IMR-90 (cell line): Measurements from ENCODE around the gene EPB41L1. TPM values are rescaled to one million over a fixed set of nuclear protein-coding genes. Genes with fewer than 3 reads are reported as not detected.

Experiments
- ATAC-seq: fragments of 200-7000 bp; cut with Tn5 transposase; 2 replicates; pipeline ENCODE4 v1.9.1; 2020; ENCODE audit warnings: low read depth, mild to moderate bottlenecking, moderate library complexity
- BruUV-seq: library from RNA; stranded (reverse); fragments of 400-500 nt; replicated peaks from 2 replicates; lab custom pipeline; 2021; lab: Mats Ljungman, UMichigan
- CTCF ChIA-PET: fragments of 300-600 bp; formaldehyde crosslinking; extraction: SDS; loops from one replicate; lab custom pipeline; 2021; ENCODE audit warnings: antibody characterized with exemption; lab: Yijun Ruan, JAX
- POLR2A ChIA-PET: fragments of 300-600 bp; sonication (Branson Sonifier 250); formaldehyde crosslinking; loops from one replicate; lab custom pipeline; 2022; ENCODE audit warnings: antibody characterized with exemption; ENCODE audit not compliant: unreplicated experiment; lab: Charles Lee
- DNase-seq: peaks from one replicate; pipeline ENCODE4 v3.0.0; 2013
- H2AFZ ChIP-seq: replicated peaks from 2 replicates; pipeline ENCODE3; 2013; ENCODE audit warnings: low read length, mild to moderate bottlenecking; ENCODE audit not compliant: poor library complexity
- H2AK5ac ChIP-seq: 2 replicates; pipeline ENCODE4 v1.6.1; 2013; ENCODE audit warnings: low read depth, low read length, inconsistent platforms
- H2AK9ac ChIP-seq: replicated peaks from 2 replicates; pipeline ENCODE3; 2013; ENCODE audit warnings: mild to moderate bottlenecking, low read depth, low read length, moderate library complexity; ENCODE audit not compliant: poor library complexity
- H2BK120ac ChIP-seq: 2 replicates; pipeline ENCODE4 v1.6.1; 2013; ENCODE audit warnings: low read depth, low read length, inconsistent platforms
- H2BK15ac ChIP-seq: 3 replicates; pipeline ENCODE4 v1.6.1; 2013; ENCODE audit warnings: low read depth, low read length, inconsistent platforms
- H2BK20ac ChIP-seq: 2 replicates; pipeline ENCODE4 v1.6.1; 2013; ENCODE audit warnings: low read depth, mild to moderate bottlenecking, inconsistent platforms, low read length, moderate library complexity
- H2BK5ac ChIP-seq: 2 replicates; pipeline ENCODE4 v1.6.1; 2013; ENCODE audit warnings: mild to moderate bottlenecking, low read depth, low read length, inconsistent platforms; ENCODE audit not compliant: poor library complexity, severe bottlenecking
- H3K14ac ChIP-seq: replicated peaks from 2 replicates; pipeline ENCODE4 v1.6.1; 2013; ENCODE audit warnings: low read depth, low read length, inconsistent platforms
- H3K18ac ChIP-seq: 2 replicates; pipeline ENCODE4 v1.6.1; 2013; ENCODE audit warnings: low read depth, low read length, control low read depth
- H3K23ac ChIP-seq: 2 replicates; pipeline ENCODE4 v1.6.1; 2013; ENCODE audit warnings: low read depth, low read length, inconsistent platforms
- H3K27ac ChIP-seq: 2 replicates; pipeline ENCODE4 v1.5.1; 2013; ENCODE audit warnings: mild to moderate bottlenecking, control low read depth, low read length; ENCODE audit not compliant: insufficient read depth
- H3K27me3 ChIP-seq: 2 replicates; pipeline ENCODE4 v1.6.1; 2013; ENCODE audit warnings: low read length; ENCODE audit not compliant: control insufficient read depth, insufficient read depth
- H3K36me3 ChIP-seq: 2 replicates; pipeline ENCODE4 v1.6.1; 2013; ENCODE audit warnings: low read length, mixed read lengths; ENCODE audit not compliant: control insufficient read depth, insufficient read depth
- H3K4ac ChIP-seq: 2 replicates; pipeline ENCODE4 v1.6.1; 2013; ENCODE audit warnings: low read depth, low read length, inconsistent platforms
- H3K4me1 ChIP-seq: 2 replicates; pipeline ENCODE4 v1.6.1; 2013; ENCODE audit warnings: low read length, mixed read lengths; ENCODE audit not compliant: control insufficient read depth, insufficient read depth
- H3K4me2 ChIP-seq: 2 replicates; pipeline ENCODE4 v1.6.1; 2013; ENCODE audit warnings: low read depth, mild to moderate bottlenecking, control low read depth, low read length, moderate library complexity
- H3K4me3 ChIP-seq: 2 replicates; pipeline ENCODE4 v1.5.1; 2013; ENCODE audit warnings: low read depth, mild to moderate bottlenecking, control low read depth, low read length, moderate library complexity; ENCODE audit not compliant: insufficient read depth
- H3K56ac ChIP-seq: 2 replicates; pipeline ENCODE4 v1.6.1; 2013; ENCODE audit warnings: low read length, inconsistent platforms; ENCODE audit not compliant: insufficient read depth; ENCODE audit errors: extremely low read depth
- H3K79me1 ChIP-seq, 2 experiments: 2 replicates each; pipeline ENCODE4 v1.6.1; 2013; ENCODE audit warnings: low read length in 2 of 2, inconsistent platforms in 1 of 2, low read depth in 1 of 2
- H3K9ac ChIP-seq: 2 replicates; pipeline ENCODE4 v1.6.1; 2013; ENCODE audit warnings: low read depth, low read length, control low read depth
- H3K9me1 ChIP-seq: 2 replicates; pipeline ENCODE4 v1.6.1; 2013; ENCODE audit warnings: low read length, inconsistent platforms; ENCODE audit not compliant: insufficient read depth
- H3K9me3 ChIP-seq: 2 replicates; pipeline ENCODE4 v1.6.1; 2013; ENCODE audit warnings: low read length; ENCODE audit not compliant: control insufficient read depth, insufficient read depth
- H4K20me1 ChIP-seq: 2 replicates; pipeline ENCODE4 v1.6.1; 2013; ENCODE audit warnings: low read length, inconsistent platforms; ENCODE audit not compliant: insufficient read depth
- H4K5ac ChIP-seq: 2 replicates; pipeline ENCODE4 v1.6.1; 2013; ENCODE audit warnings: mild to moderate bottlenecking, low read depth, low read length, control low read depth
- H4K8ac ChIP-seq, 2 experiments: 2 replicates each; pipeline ENCODE4 v1.6.1; 2013; ENCODE audit warnings: low read depth in 2 of 2, low read length in 2 of 2, control low read depth in 1 of 2, inconsistent platforms in 1 of 2
- H4K91ac ChIP-seq: 2 replicates; pipeline ENCODE4 v1.6.1; 2013; ENCODE audit warnings: low read depth, low read length, inconsistent platforms; ENCODE audit not compliant: insufficient read depth
- CEBPB ChIP-seq: IDR thresholded peaks from 2 replicates; pipeline ENCODE4 v1.6.1; 2012; ENCODE audit warnings: low read depth, low read length, improper control_type of control experiment
- WGBS, 2 experiments: methylation state at CpG; one replicate each; pipeline versions ENCODE4 v1.1.5 to v1.1.7; 2013; ENCODE audit warnings: missing lambda C conversion rate in 2 of 2; ENCODE audit not compliant: insufficient read length in 1 of 2; ENCODE audit errors: extremely low coverage in 2 of 2; 5-methylcytosine and 5-hydroxymethylcytosine counted together
- dilution Hi-C: fragments of 300-500 bp; cut with HindIII; formaldehyde crosslinking; loops from one replicate; pipeline ENCODE4 v1.14.3; 2018; ENCODE audit warnings: low sequenced_read_pairs; ENCODE audit not compliant: unreplicated experiment
- in situ Hi-C: fragments of 300-500 bp; cut with MboI; formaldehyde crosslinking; loops from 3 replicates; pipeline ENCODE4 v1.14.3; 2019; ENCODE audit warnings: low sequenced_read_pairs, inconsistent platforms, mixed read lengths
- intact Hi-C: fragments of 100-400 bp; cut with micrococcal nuclease; formaldehyde crosslinking; loops from 2 replicates; pipeline ENCODE4 v1.10.0; 2022
- polyA plus RNA-seq, 3 experiments: library from polyadenylated mRNA; depleted of rRNA; stranded (reverse); fragments of >200 nt; gene quantifications; 2 replicates each; pipeline ENCODE4 v1.2.3, GENCODE V29; 2012; ENCODE audit warnings: low replicate concordance in 1 of 3
- total RNA-seq: library from RNA; depleted of rRNA; stranded (reverse); fragments of >200 nt; gene quantifications from 2 replicates; pipeline ENCODE4 v1.2.3, GENCODE V29; 2012
- TF ChIP-seq, protein P1 (sequence below): fragments of 150-350 bp; IDR thresholded peaks from 2 replicates; pipeline ENCODE4 v1.6.1; 2016; ENCODE audit warnings: low read depth, mild to moderate bottlenecking, low read length, moderate library complexity, borderline replicate concordance

The EPB41L1 gene
- total and polyA plus RNA-seq, 2 of the 4 experiments (the other 2 are of a cell fraction) = 12.5 to 33.7 TPM

DNA sequence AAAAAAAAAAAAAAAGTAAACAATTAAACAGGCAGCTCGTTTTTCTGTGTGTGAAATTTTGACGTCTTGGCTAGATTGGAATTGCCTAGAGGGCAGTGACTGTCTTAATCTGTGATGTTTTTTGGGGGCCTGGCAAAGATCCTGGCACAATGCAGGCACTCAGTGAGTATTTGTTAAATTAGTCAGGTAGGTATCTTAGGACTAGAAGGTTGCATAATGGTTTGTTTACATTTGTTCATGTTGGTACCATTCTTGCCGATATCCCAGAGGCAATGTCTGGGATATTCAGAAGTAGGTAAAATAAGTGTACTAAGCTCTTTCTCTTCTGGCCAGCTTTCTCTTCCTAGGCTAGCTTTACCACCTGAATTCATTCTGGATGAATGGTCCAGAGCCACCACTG, 84.2 kb downstream of the EPB41L1 start:
- Histone ChIP-seq H3K4me2 (no peak overlapping the region), H3K23ac (no peak overlapping the region), H3K27me3 (no peaks in the 10 kb centered on the region), H3K79me1 (peaks cover 16 to 52% of the 10 kb centered on the region in 2 experiments), H3K9me3 (no peaks in the 10 kb centered on the region), H2BK120ac (no peak overlapping the region), H3K9me1 (0 out of 2 replicates have a peak, but pooled peaks cover 7% of the 10 kb centered on the region), H3K18ac (no peak overlapping the region), H4K5ac (no peak overlapping the region), H4K20me1 (peaks cover 12% of the 10 kb centered on the region; the same call in 1 of the 2 replicates), H2BK5ac (no peak overlapping the region), H3K36me3 (peaks cover 15% of the 10 kb centered on the region), H2AK5ac (no peak overlapping the region), H3K56ac (no peak overlapping the region), H2AK9ac (no peak overlapping the region), H4K91ac (no peak overlapping the region), H3K4me3 (no peak overlapping the region), H3K4me1 (peaks cover 7% of the 10 kb centered on the region), H4K8ac (no peak overlapping the region), H2AFZ (no peak overlapping the region), H2BK15ac (no peak overlapping the region), H3K14ac (no peak overlapping the region), H3K4ac (no peak overlapping the region), H3K9ac (no peak overlapping the region), H2BK20ac (no peak overlapping the region), H3K27ac (no peak overlapping the region)
- intact Hi-C loops = no loop called here
- in situ Hi-C loops = no loop called here
- ChIA-PET CTCF (interaction anchor here (0.6 kb wide), 1 partner anchor 354 kb away, joined by 4 read pairs; no protein-coding TSS in a partner anchor), POLR2A (no interaction called here)
- no peak for ATAC-seq
- no TSS peak for BruUV-seq
- 60% methylated on average over 1 of the region's 3 CpGs; no CpG with 5 or more reads in 1 of the 2 experiments for WGBS, 2 experiments
- dilution Hi-C loops = no loop called here
- TF ChIP-seq, protein P1, sequence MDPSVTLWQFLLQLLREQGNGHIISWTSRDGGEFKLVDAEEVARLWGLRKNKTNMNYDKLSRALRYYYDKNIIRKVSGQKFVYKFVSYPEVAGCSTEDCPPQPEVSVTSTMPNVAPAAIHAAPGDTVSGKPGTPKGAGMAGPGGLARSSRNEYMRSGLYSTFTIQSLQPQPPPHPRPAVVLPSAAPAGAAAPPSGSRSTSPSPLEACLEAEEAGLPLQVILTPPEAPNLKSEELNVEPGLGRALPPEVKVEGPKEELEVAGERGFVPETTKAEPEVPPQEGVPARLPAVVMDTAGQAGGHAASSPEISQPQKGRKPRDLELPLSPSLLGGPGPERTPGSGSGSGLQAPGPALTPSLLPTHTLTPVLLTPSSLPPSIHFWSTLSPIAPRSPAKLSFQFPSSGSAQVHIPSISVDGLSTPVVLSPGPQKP = no peak
- 0 out of 2 replicates have a peak, but pooled peaks have one; percentile 7 for TF ChIP-seq CEBPB
- no peak for DNase-seq
